ENCODE data around the gene NAALADL2. TPM values are rescaled to one million over a fixed set of nuclear protein-coding genes. Genes with fewer than 3 reads are reported as not detected.

NAALADL2 gene
- total and polyA plus RNA-seq, 2 of the 8 experiments (the other 6 are each of a cell fraction or from before 2014, with no cell fraction given), result 0.12 to 0.22 TPM

DNA sequence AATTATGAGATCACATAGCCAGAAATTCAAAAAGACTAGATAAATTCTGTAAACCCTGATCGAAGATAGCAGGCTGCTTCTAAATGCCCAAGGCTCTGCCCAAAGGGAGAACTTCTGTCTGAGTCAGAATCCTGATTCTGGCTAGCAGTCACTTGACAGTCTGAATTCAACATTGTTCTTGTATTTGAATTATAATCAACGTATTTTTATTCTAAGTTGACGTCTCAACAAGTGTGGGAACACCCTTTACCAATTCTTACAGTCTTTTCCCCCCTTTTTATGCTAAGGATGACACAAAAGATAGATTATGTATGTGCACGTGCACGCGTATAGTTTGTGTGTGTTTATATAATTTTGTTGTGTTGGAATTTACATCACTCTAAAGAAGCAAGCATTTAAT is 552.8 kb downstream of the NAALADL2 start:
- FAIRE-seq, result no peak
- Histone ChIP-seq H3K9ac (replicated peaks in 1 of 4; ENCODE audit: extremely low read depth in 1 of 4, low read depth in 3 of 4, low read length in 3 of 4) (no peak overlapping the region), H2AFZ (ENCODE audit: low read length) (no peak overlapping the region), H3K56ac (replicated peaks; ENCODE audit: insufficient read length, low read depth, low read length) (no peak overlapping the region), H4K8ac (ENCODE audit: extremely low read depth, insufficient read depth, low read length) (no peak overlapping the region), H2AK5ac (ENCODE audit: low read depth, low read length) (no peak overlapping the region), H3K23ac (ENCODE audit: insufficient read length) (no peak overlapping the region), H3K14ac (ENCODE audit: insufficient read length) (no peak overlapping the region), H3K23me2 (ENCODE audit: low read depth, low read length) (no peaks in the 10 kb centered on the region), H3K4me1 (replicated peaks in 1 of 4; ENCODE audit: control insufficient read depth in 3 of 4, insufficient read depth in 4 of 4, low read length in 3 of 4) (no peaks in the 10 kb centered on the region), H4K91ac (replicated peaks; ENCODE audit: insufficient read length, low read length) (no peak overlapping the region), H3K27ac (ENCODE audit: low read depth, low read length) (no peak overlapping the region), H2BK120ac (replicated peaks; ENCODE audit: low read depth, low read length) (no peak overlapping the region), H3K4me2 (ENCODE audit: insufficient read depth in 1 of 2, low read depth in 2 of 2, low read length in 2 of 2) (no peak overlapping the region), H3K4me3 (ENCODE audit: extremely low read depth in 1 of 4, insufficient read depth in 2 of 4, low read depth in 3 of 4, low read length in 4 of 4) (no peak overlapping the region), H3K36me3 (ENCODE audit: control insufficient read depth in 2 of 4, insufficient read depth in 4 of 4, low read length in 3 of 4) (no peaks in the 10 kb centered on the region), H3K18ac (ENCODE audit: extremely low read depth, low read length) (no peak overlapping the region), H2BK12ac (ENCODE audit: low read depth, low read length) (no peak overlapping the region), H2BK15ac (ENCODE audit: low read length) (no peak overlapping the region), H3K27me3 (replicated peaks in 1 of 4; ENCODE audit: control insufficient read depth in 3 of 4, extremely low read depth in 1 of 4, insufficient read depth in 3 of 4, low read length in 3 of 4) (no peaks in the 10 kb centered on the region), H2BK5ac (ENCODE audit: low read depth, low read length) (no peak overlapping the region), H4K5ac (ENCODE audit: insufficient read length, low read depth, low read length) (no peak overlapping the region), H3K9me3 (ENCODE audit: insufficient read depth in 2 of 2, low read depth in 1 of 2, low read length in 1 of 2) (no peaks in the 10 kb centered on the region), H3K4ac (replicated peaks; ENCODE audit: insufficient read length, low read depth, low read length) (no peak overlapping the region), H4K20me1 (replicated peaks in 1 of 2; ENCODE audit: control insufficient read depth in 1 of 2, insufficient read depth in 2 of 2, low read length in 2 of 2) (no peaks in the 10 kb centered on the region), H3K79me1 (ENCODE audit: low read depth, low read length) (no peaks in the 10 kb centered on the region), H3K79me2 (ENCODE audit: control insufficient read depth in 1 of 2, insufficient read depth in 2 of 2, low read length in 2 of 2) (no peaks in the 10 kb centered on the region), H2BK20ac (ENCODE audit: low read length) (no peak overlapping the region)
- WGBS, 2 experiments (ENCODE audit: extremely low coverage in 1 of 2, insufficient coverage in 1 of 2, insufficient read length in 1 of 2, insufficient replicate concordance in 2 of 2, low coverage in 1 of 2, low lambda C conversion rate in 2 of 2, missing lambda C conversion rate in 1 of 2), result 79% methylated on average over 6 of the region's 6 CpGs; no CpG with 5 or more reads in 1 of the 2 experiments
- ChIA-PET CTCF (ENCODE audit: partially characterized antibody) (no interaction called here), POLR2A (ENCODE audit: partially characterized antibody) (no interaction called here)
- TF ChIP-seq, protein P1, sequence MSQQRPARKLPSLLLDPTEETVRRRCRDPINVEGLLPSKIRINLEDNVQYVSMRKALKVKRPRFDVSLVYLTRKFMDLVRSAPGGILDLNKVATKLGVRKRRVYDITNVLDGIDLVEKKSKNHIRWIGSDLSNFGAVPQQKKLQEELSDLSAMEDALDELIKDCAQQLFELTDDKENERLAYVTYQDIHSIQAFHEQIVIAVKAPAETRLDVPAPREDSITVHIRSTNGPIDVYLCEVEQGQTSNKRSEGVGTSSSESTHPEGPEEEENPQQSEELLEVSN (IDR thresholded peaks at IDR 0.05), result no peak
- TF ChIP-seq BRCA1 (IDR thresholded peaks at IDR 0.05; ENCODE audit: low read depth, low read length) (no peak), POLR2A (IDR thresholded peaks at IDR 0.05; ENCODE audit: control extremely low read depth in 1 of 2, low read depth in 2 of 2, low read length in 2 of 2) (no peak), RXRA (IDR thresholded peaks at IDR 0.05; ENCODE audit: insufficient read depth, low read depth, low read length) (no peak), NANOG (IDR thresholded peaks at IDR 0.05; ENCODE audit: insufficient read depth, low read depth, low read length, poor library complexity, severe bottlenecking) (no peak), CEBPB (IDR thresholded peaks at IDR 0.05; ENCODE audit: low read depth, low read length) (no peak), CHD2 (IDR thresholded peaks at IDR 0.05; ENCODE audit: low read length) (no peak), BCL11A (IDR thresholded peaks at IDR 0.05; ENCODE audit: low read depth in 2 of 2, low read length in 2 of 2) (no peak), PHF8 (conservative IDR thresholded peaks at IDR 0.05; ENCODE audit: low read depth, low read length) (no peak), SRF (IDR thresholded peaks at IDR 0.05; ENCODE audit: low read depth, low read length) (no peak), SP1 (IDR thresholded peaks at IDR 0.05; ENCODE audit: low read depth, low read length) (no peak)
- TF ChIP-seq, protein P2, sequence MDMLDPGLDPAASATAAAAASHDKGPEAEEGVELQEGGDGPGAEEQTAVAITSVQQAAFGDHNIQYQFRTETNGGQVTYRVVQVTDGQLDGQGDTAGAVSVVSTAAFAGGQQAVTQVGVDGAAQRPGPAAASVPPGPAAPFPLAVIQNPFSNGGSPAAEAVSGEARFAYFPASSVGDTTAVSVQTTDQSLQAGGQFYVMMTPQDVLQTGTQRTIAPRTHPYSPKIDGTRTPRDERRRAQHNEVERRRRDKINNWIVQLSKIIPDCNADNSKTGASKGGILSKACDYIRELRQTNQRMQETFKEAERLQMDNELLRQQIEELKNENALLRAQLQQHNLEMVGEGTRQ (IDR thresholded peaks at IDR 0.05; ENCODE audit: low read length), result no peak
- DNase-seq (ENCODE audit: low read depth in 1 of 2, low spot score in 2 of 2), result no peak
